Measurements from ENCODE around the gene MAP3K15. TPM values are rescaled to one million over a fixed set of nuclear protein-coding genes. Genes with fewer than 3 reads are reported as not detected.
"Not testable (repeated sequence)": the region's sequence is repeated elsewhere in the genome, so short reads cannot be mapped to it uniquely, and the experiment has no call there.

MAP3K15 gene
- total RNA-seq, 1 experiment from 2014 or later, result not detected

- H4K20me1 ChIP-seq (ENCODE audit: insufficient read depth), result no peaks in the 10 kb centered on the region
- H3K27ac ChIP-seq, result no peak overlapping the region
- H3K79me2 ChIP-seq (ENCODE audit: low read depth), result no peaks in the 10 kb centered on the region
- BruUV-seq (replicated peaks), result no TSS peak
- H3F3A ChIP-seq (ENCODE audit: insufficient read depth, low read depth), result no peaks in the 10 kb centered on the region
- intact Hi-C loops (cut with micrococcal nuclease; ENCODE audit: unreplicated experiment), result no loop called here
- CTCF ChIA-PET, result no interaction called here
- no peaks in the 10 kb centered on the region for H3K4me1 ChIP-seq (replicated peaks; ENCODE audit: insufficient read depth)
- POLR2A ChIA-PET (ENCODE audit: unreplicated experiment), result no interaction called here
- H3K4me3 ChIP-seq, result no peak overlapping the region
- H3K9me2 ChIP-seq (ENCODE audit: insufficient read depth), result no peaks in the 10 kb centered on the region
- H3K27me3 ChIP-seq (ENCODE audit: insufficient read depth, low read depth), result peaks cover 43% of the 10 kb centered on the region
- H3K9me3 ChIP-seq (ENCODE audit: insufficient read depth, low read depth), result no peaks in the 10 kb centered on the region
- H2AFZ ChIP-seq, result no peak overlapping the region
- TF ChIP-seq EZH2 (IDR thresholded peaks at IDR 0.05; ENCODE audit: low read depth) (no peak), CTCF (conservative IDR thresholded peaks at IDR 0.05) (no peak)
- no peaks in the 10 kb centered on the region for H3K36me3 ChIP-seq (ENCODE audit: low read depth)
- no peak for DNase-seq
- H3K4me2 ChIP-seq, result no peak overlapping the region
Observed at GRCh38 chrX:19446397-19446796, 68.9 kb downstream of the MAP3K15 start.

GRCh38 chrX:19445772-19446171 is 69.5 kb downstream of the MAP3K15 start:
- H3K4me3 ChIP-seq; BruUV-seq (replicated peaks); H3K9me3 ChIP-seq (ENCODE audit: insufficient read depth, low read depth); H3K9me2 ChIP-seq (ENCODE audit: insufficient read depth); POLR2A ChIA-PET (ENCODE audit: unreplicated experiment); CTCF ChIA-PET; H3F3A ChIP-seq (ENCODE audit: insufficient read depth, low read depth); H2AFZ ChIP-seq; H3K36me3 ChIP-seq (ENCODE audit: low read depth); H3K27ac ChIP-seq; H3K4me2 ChIP-seq; H3K79me2 ChIP-seq (ENCODE audit: low read depth); DNase-seq; H3K4me1 ChIP-seq (replicated peaks; ENCODE audit: insufficient read depth); H4K20me1 ChIP-seq (ENCODE audit: insufficient read depth); intact Hi-C loops (cut with micrococcal nuclease; ENCODE audit: unreplicated experiment): not testable (repeated sequence)
- peaks cover 43% of the 10 kb centered on the region for H3K27me3 ChIP-seq (ENCODE audit: insufficient read depth, low read depth)

- no peaks in the 10 kb centered on the region for H3K9me3 ChIP-seq (ENCODE audit: insufficient read depth, low read depth)
- no peak for DNase-seq
- no peak overlapping the region for H3K27ac ChIP-seq
- no peaks in the 10 kb centered on the region for H3K79me2 ChIP-seq (ENCODE audit: low read depth)
- intact Hi-C loops (cut with micrococcal nuclease; ENCODE audit: unreplicated experiment), result no loop called here
- H3K36me3 ChIP-seq (ENCODE audit: low read depth), result no peaks in the 10 kb centered on the region
- CTCF ChIA-PET, result no interaction called here
- H2AFZ ChIP-seq, result no peak overlapping the region
- no peak overlapping the region for H3K4me2 ChIP-seq
- H3K27me3 ChIP-seq (ENCODE audit: insufficient read depth, low read depth), result peaks cover 39% of the 10 kb centered on the region
- H4K20me1 ChIP-seq (ENCODE audit: insufficient read depth), result no peaks in the 10 kb centered on the region
- no peaks in the 10 kb centered on the region for H3K4me1 ChIP-seq (replicated peaks; ENCODE audit: insufficient read depth)
- H3K9me2 ChIP-seq (ENCODE audit: insufficient read depth), result no peaks in the 10 kb centered on the region
- BruUV-seq (replicated peaks), result no TSS peak
- POLR2A ChIA-PET (ENCODE audit: unreplicated experiment), result no interaction called here
- no peak for TF ChIP-seq CTCF (conservative IDR thresholded peaks at IDR 0.05)
- no peak for TF ChIP-seq EZH2 (IDR thresholded peaks at IDR 0.05; ENCODE audit: low read depth)
- H3K4me3 ChIP-seq, result no peak overlapping the region
- no peaks in the 10 kb centered on the region for H3F3A ChIP-seq (ENCODE audit: insufficient read depth, low read depth)
Observed at GRCh38 chrX:19443869-19444526, 71.3 kb downstream of the MAP3K15 start.

DNA sequence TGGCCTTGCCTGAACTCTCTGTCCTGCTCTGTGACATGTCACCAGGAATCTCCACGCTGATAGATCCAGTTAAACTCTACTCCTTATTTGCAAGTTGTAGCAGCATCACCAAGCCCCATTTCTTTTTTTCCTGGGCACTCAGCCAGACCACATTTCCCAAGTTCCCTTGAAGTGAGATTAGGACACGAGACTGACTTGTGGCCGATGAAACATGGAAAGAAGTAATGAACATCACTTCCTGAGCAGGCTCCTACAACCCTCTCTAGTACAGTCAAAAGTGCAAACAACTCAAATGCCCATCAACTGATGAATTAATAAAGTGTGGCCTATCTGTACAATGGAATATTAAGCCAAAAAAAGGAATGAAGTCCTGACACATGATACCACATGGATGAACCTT is 74.6 kb downstream of the MAP3K15 start:
- no peak overlapping the region for H3K4me3 ChIP-seq
- H3K4me2 ChIP-seq, result no peak overlapping the region
- H3K27ac ChIP-seq, result no peak overlapping the region
- no TSS peak for BruUV-seq (replicated peaks)
- intact Hi-C loops (cut with micrococcal nuclease; ENCODE audit: unreplicated experiment), result no loop called here
- no peaks in the 10 kb centered on the region for H3K9me2 ChIP-seq (ENCODE audit: insufficient read depth)
- POLR2A ChIA-PET (ENCODE audit: unreplicated experiment), result no interaction called here
- no peaks in the 10 kb centered on the region for H3K36me3 ChIP-seq (ENCODE audit: low read depth)
- H3K79me2 ChIP-seq (ENCODE audit: low read depth), result no peaks in the 10 kb centered on the region
- no peaks in the 10 kb centered on the region for H3F3A ChIP-seq (ENCODE audit: insufficient read depth, low read depth)
- H3K27me3 ChIP-seq (ENCODE audit: insufficient read depth, low read depth), result peaks cover 27% of the 10 kb centered on the region
- TF ChIP-seq EZH2 (IDR thresholded peaks at IDR 0.05; ENCODE audit: low read depth), result no peak
- TF ChIP-seq CTCF (conservative IDR thresholded peaks at IDR 0.05), result no peak
- H4K20me1 ChIP-seq (ENCODE audit: insufficient read depth), result no peaks in the 10 kb centered on the region
- H2AFZ ChIP-seq, result no peak overlapping the region
- DNase-seq, result no peak
- no peaks in the 10 kb centered on the region for H3K4me1 ChIP-seq (replicated peaks; ENCODE audit: insufficient read depth)
- CTCF ChIA-PET, result no interaction called here
- H3K9me3 ChIP-seq (ENCODE audit: insufficient read depth, low read depth), result no peaks in the 10 kb centered on the region

DNA sequence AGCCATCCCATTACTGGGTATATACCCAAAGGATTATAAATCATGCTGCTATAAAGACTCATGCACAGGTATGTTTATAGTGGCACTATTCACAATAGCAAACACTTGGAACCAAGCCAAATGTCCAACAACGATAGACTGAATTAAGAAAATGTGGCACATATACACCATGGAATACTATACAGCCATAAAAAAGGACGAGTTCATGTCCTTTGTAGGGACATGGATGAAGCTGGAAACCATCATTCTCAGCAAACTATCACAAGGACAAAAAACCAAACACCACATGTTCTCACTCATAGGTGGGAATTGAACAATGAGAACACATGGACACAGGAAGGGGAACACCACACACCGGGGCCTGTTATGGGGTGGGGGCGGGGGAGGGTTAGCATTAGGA is 92.6 kb downstream of the MAP3K15 start:
- BruUV-seq (replicated peaks); H3F3A ChIP-seq (ENCODE audit: insufficient read depth, low read depth); H2AFZ ChIP-seq; H3K79me2 ChIP-seq (ENCODE audit: low read depth); DNase-seq; H3K4me1 ChIP-seq (replicated peaks; ENCODE audit: insufficient read depth); H3K36me3 ChIP-seq (ENCODE audit: low read depth); H3K9me2 ChIP-seq (ENCODE audit: insufficient read depth); intact Hi-C loops (cut with micrococcal nuclease; ENCODE audit: unreplicated experiment); H3K4me3 ChIP-seq; H3K9me3 ChIP-seq (ENCODE audit: insufficient read depth, low read depth); POLR2A ChIA-PET (ENCODE audit: unreplicated experiment); H4K20me1 ChIP-seq (ENCODE audit: insufficient read depth); H3K4me2 ChIP-seq; H3K27me3 ChIP-seq (ENCODE audit: insufficient read depth, low read depth); H3K27ac ChIP-seq; CTCF ChIA-PET: not testable (repeated sequence)

All from PC-9 (cell line).